Measurements from ENCODE around the gene ASRGL1.

- TF ChIP-seq POLR2A (IDR thresholded peaks at IDR 0.05), result no peak
- no peak for TF ChIP-seq CTCF (IDR thresholded peaks at IDR 0.05)
Observed at GRCh38 chr11:62428871-62429560, 91.8 kb downstream of the ASRGL1 start.

All from uterus (tissue), 2 donors.